ENCODE results near the gene TOP3B.

TOP3B gene

GRCh38 chr22:22022255-22022840 lies 39.8 kb upstream of the TOP3B start:
- Histone ChIP-seq H3K27ac (no peak overlapping the region), H3K4me3 (ENCODE audit: low read depth, low read length) (no peak overlapping the region), H3K27me3 (replicated peaks) (peaks cover 5% of the 10 kb centered on the region), H3K36me3 (replicated peaks) (no peaks in the 10 kb centered on the region)
- TF ChIP-seq, protein P1, sequence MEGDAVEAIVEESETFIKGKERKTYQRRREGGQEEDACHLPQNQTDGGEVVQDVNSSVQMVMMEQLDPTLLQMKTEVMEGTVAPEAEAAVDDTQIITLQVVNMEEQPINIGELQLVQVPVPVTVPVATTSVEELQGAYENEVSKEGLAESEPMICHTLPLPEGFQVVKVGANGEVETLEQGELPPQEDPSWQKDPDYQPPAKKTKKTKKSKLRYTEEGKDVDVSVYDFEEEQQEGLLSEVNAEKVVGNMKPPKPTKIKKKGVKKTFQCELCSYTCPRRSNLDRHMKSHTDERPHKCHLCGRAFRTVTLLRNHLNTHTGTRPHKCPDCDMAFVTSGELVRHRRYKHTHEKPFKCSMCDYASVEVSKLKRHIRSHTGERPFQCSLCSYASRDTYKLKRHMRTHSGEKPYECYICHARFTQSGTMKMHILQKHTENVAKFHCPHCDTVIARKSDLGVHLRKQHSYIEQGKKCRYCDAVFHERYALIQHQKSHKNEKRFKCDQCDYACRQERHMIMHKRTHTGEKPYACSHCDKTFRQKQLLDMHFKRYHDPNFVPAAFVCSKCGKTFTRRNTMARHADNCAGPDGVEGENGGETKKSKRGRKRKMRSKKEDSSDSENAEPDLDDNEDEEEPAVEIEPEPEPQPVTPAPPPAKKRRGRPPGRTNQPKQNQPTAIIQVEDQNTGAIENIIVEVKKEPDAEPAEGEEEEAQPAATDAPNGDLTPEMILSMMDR (IDR thresholded peaks at IDR 0.05; ENCODE audit: low read depth, low read length, missing control alignments) = no peak
- no peak for DNase-seq
- in situ Hi-C loops (cut with HindIII; ENCODE audit: low pct_ligation_motif_present, low sequenced_read_pairs) = no loop called here

DNA sequence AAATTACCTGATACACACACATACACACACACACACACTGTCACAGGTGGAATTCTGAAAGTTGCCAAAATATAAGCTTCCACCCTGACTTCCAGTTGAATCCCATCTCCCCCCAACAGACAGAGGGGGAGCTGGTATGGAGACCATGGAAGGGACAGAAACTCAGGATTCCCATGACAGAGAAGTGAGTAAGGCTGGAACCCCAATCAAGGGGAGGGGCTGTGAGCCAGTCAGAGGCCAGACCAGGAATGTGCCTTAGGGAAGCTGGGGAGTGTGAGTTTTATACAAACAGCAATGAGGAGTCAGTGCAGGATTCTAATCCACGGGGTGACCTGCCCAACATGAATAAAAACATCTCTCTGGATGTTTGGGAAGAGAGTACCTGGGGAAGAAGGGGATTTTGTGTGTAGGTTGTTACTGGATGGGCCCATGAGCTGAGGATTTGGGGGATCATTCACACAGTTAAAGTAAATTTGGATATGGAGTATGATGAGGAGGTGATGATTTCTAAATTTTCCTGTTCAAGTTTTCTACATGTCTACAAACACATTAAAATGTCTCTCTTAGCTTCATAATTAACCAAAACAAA lies 38.7 kb upstream of the TOP3B start:
- no peak for DNase-seq
- no peaks in the 10 kb centered on the region for H3K36me3 ChIP-seq (replicated peaks)
- TF ChIP-seq, protein P1 (IDR thresholded peaks at IDR 0.05; ENCODE audit: low read depth, low read length, missing control alignments) = no peak
- no peak overlapping the region for H3K4me3 ChIP-seq (ENCODE audit: low read depth, low read length)
- no peak overlapping the region for H3K27ac ChIP-seq
- H3K27me3 ChIP-seq (replicated peaks) = peaks cover 6% of the 10 kb centered on the region
- in situ Hi-C loops (cut with HindIII; ENCODE audit: low pct_ligation_motif_present, low sequenced_read_pairs) = no loop called here

DNA sequence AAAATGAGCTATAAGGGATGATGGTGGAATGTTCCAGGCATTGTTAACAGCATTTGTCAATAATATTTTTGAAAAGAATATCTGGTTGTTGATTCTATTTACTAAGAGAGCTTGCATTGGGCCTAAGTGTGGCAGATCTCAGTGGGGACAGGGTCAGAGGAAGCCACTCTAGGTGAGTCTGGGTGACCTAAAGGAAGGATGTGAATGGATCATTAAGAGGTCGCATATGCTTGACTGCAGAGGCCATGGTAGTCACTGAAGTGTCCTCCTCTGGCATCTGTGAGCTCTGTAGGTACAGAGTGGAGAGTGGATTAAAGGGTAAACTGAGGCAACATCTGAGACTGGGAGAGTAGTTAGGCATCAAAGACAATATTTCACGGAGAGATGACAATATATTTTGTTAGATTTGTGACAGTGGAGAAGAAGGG lies 37.9 kb upstream of the TOP3B start:
- Histone ChIP-seq H3K36me3 (replicated peaks) (no peaks in the 10 kb centered on the region), H3K4me3 (ENCODE audit: low read depth, low read length) (no peak overlapping the region), H3K27me3 (replicated peaks) (peaks cover 6% of the 10 kb centered on the region), H3K27ac (no peak overlapping the region)
- no peak for DNase-seq
- in situ Hi-C loops (cut with HindIII; ENCODE audit: low pct_ligation_motif_present, low sequenced_read_pairs) = no loop called here
- TF ChIP-seq, protein P1 (IDR thresholded peaks at IDR 0.05; ENCODE audit: low read depth, low read length, missing control alignments) = no peak

DNA sequence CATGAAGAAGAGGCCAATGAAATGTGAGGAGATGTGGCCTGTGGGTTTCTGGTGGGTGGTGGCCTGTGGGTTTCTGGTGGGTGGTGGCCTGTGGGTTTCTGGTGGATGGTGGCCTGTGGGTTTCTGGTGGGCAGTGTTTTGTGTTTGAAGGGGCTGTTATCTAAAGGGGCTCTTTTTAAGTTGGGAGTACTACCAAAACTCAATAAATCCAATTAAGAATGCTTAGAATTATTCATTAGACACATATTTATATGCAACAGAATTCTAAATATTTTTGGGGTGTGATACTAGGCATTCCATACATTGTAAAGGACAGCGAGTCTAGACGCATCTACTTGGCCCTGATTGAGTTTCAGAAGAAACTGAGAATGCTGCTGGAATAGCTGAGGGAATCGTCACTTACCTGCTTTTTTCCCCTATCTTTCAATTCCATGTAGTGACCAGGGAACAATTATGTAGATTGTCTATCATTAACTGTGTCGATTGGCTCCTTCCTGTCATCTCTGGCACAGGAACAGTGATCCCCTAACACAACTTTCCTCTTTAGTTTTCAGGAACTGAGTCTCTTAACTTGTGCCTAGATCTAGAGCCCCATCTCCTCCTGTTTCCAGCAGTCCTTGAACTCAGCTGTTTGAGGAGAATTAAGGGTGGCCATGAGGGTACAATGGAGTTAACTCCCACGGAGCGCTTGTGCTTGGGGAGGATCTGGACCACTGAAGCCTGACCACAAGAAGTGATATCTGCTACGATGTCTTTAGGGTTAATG lies 37.3 kb upstream of the TOP3B start:
- DNase-seq = no peak
- TF ChIP-seq, protein P1 (IDR thresholded peaks at IDR 0.05; ENCODE audit: low read depth, low read length, missing control alignments) = no peak
- Histone ChIP-seq H3K4me3 (ENCODE audit: low read depth, low read length) (no peak overlapping the region), H3K27ac (no peak overlapping the region), H3K36me3 (replicated peaks) (no peaks in the 10 kb centered on the region), H3K27me3 (replicated peaks) (peaks cover 6% of the 10 kb centered on the region)
- in situ Hi-C loops (cut with HindIII; ENCODE audit: low pct_ligation_motif_present, low sequenced_read_pairs) = no loop called here

- peaks cover 6% of the 10 kb centered on the region for H3K27me3 ChIP-seq (replicated peaks)
- no peak overlapping the region for H3K4me3 ChIP-seq (ENCODE audit: low read depth, low read length)
- in situ Hi-C loops (cut with HindIII; ENCODE audit: low pct_ligation_motif_present, low sequenced_read_pairs) = no loop called here
- H3K36me3 ChIP-seq (replicated peaks) = no peaks in the 10 kb centered on the region
- TF ChIP-seq, protein P1 (IDR thresholded peaks at IDR 0.05; ENCODE audit: low read depth, low read length, missing control alignments) = no peak
- DNase-seq = no peak
- H3K27ac ChIP-seq = no peak overlapping the region
Measured at GRCh38 chr22:22018825-22019658, 36.5 kb upstream of the TOP3B start.
